ENCODE measurements around the gene SEC61B. TPM values are rescaled to one million over a fixed set of nuclear protein-coding genes. Genes with fewer than 3 reads are reported as not detected.
A peak's percentile ranks its signal among the peaks of the same experiment; 100 is the strongest.

The SEC61B gene
- 94.7 and 119 TPM in 2 replicates for total RNA-seq

GRCh38 chr9:99221621-99222415 is at the start of gene SEC61B, which contains the start of gene ALG2:
Gene SEC61B, plus strand, starts transcription at chr9:99222282. Its CDS starts 82 bp downstream, at chr9:99222364.
Gene ALG2, minus strand, starts transcription at chr9:99221942. Its CDS starts 48 bp downstream, at chr9:99221894.
- peak; percentile 98 for DNase-seq (ENCODE audit: low read depth)
- TF ChIP-seq CTCF (IDR thresholded peaks at IDR 0.05; ENCODE audit: insufficient read depth, low read depth, low read length), result no peak

GRCh38 chr9:99173570-99174504 is 48.2 kb upstream of the SEC61B start:
- TF ChIP-seq CTCF (IDR thresholded peaks at IDR 0.05; ENCODE audit: insufficient read depth, low read depth, low read length), result no peak

More at GRCh38 chr9:99221621-99222415, at the start of gene SEC61B, which contains the start of gene ALG2:
- peak within 1 kb of the TSS; percentile 94 for H3K4me3 ChIP-seq (ENCODE audit: low read depth, low read length)

GRCh38 chr9:99176527-99177013 is 45.5 kb upstream of the SEC61B start:
- H3K4me3 ChIP-seq (ENCODE audit: low read depth, low read length), result no peak overlapping the region
- no peak for DNase-seq (ENCODE audit: low read depth)
- TF ChIP-seq CTCF (IDR thresholded peaks at IDR 0.05; ENCODE audit: insufficient read depth, low read depth, low read length), result no peak

More at GRCh38 chr9:99173570-99174504, 48.2 kb upstream of the SEC61B start:
- no peak for DNase-seq (ENCODE audit: low read depth)
- no peak overlapping the region for H3K4me3 ChIP-seq (ENCODE audit: low read depth, low read length)

- no peak for TF ChIP-seq CTCF (IDR thresholded peaks at IDR 0.05; ENCODE audit: insufficient read depth, low read depth, low read length)
- no peak overlapping the region for H3K4me3 ChIP-seq (ENCODE audit: low read depth, low read length)
- DNase-seq (ENCODE audit: low read depth), result no peak
These were observed 44.3 kb upstream of the SEC61B start for GRCh38 chr9:99177576-99178366.

GRCh38 chr9:99178912-99179872 is 42.9 kb upstream of the SEC61B start:
- no peak for DNase-seq (ENCODE audit: low read depth)
- no peak for TF ChIP-seq CTCF (IDR thresholded peaks at IDR 0.05; ENCODE audit: insufficient read depth, low read depth, low read length)
- no peak overlapping the region for H3K4me3 ChIP-seq (ENCODE audit: low read depth, low read length)

All from fibroblast of villous mesenchyme (primary cell).